Smooth muscle cell (in vitro differentiated cells): ENCODE measurements around the gene KLRG1. TPM values are rescaled to one million over a fixed set of nuclear protein-coding genes. Genes with fewer than 3 reads are reported as not detected.

ENCODE experiments used
- DNase-seq: peaks from one replicate; lab custom pipeline; 2025; ENCODE audit not compliant: unreplicated experiment; lab: John Stamatoyannopoulos, UW
- H2AFZ ChIP-seq: fragments of 200-600 bp; sonication (generic); 2 replicates; pipeline ENCODE4 v1.6.0; 2016; ENCODE audit warnings: antibody characterized with exemption, low read depth, mild to moderate bottlenecking
- H3F3A ChIP-seq: fragments of 200-600 bp; sonication (generic); 2 replicates; pipeline ENCODE4 v1.6.0; 2017; ENCODE audit warnings: antibody characterized with exemption, low read depth
- H3K27ac ChIP-seq: fragments of 200-600 bp; sonication (generic); 2 replicates; pipeline ENCODE4 v1.5.1; 2016; ENCODE audit warnings: low read depth, mild to moderate bottlenecking
- H3K27me3 ChIP-seq: fragments of 200-600 bp; sonication (generic); 2 replicates; pipeline ENCODE4 v1.6.1; 2016; ENCODE audit warnings: low read depth, mild to moderate bottlenecking
- H3K36me3 ChIP-seq: fragments of 200-600 bp; sonication (generic); 2 replicates; pipeline ENCODE4 v1.5.1; 2016; ENCODE audit warnings: low read depth
- H3K4me1 ChIP-seq: fragments of 200-600 bp; sonication (generic); 2 replicates; pipeline ENCODE4 v1.5.1; 2016; ENCODE audit warnings: low read depth
- H3K4me2 ChIP-seq: fragments of 200-600 bp; sonication (generic); 2 replicates; pipeline ENCODE4 v1.6.0; 2016; ENCODE audit warnings: mild to moderate bottlenecking
- H3K4me3 ChIP-seq: fragments of 200-600 bp; sonication (generic); 2 replicates; pipeline ENCODE4 v1.5.1; 2016; ENCODE audit warnings: mild to moderate bottlenecking
- H3K79me2 ChIP-seq: fragments of 200-600 bp; sonication (generic); 2 replicates; pipeline ENCODE4 v1.6.0; 2016; ENCODE audit warnings: low read depth, mild to moderate bottlenecking
- H3K9ac ChIP-seq: fragments of 200-600 bp; sonication (generic); 2 replicates; pipeline ENCODE4 v1.6.0; 2016; ENCODE audit warnings: low read depth
- H3K9me3 ChIP-seq: fragments of 200-600 bp; sonication (generic); replicated peaks from 2 replicates; pipeline ENCODE4 v1.5.1; 2016; ENCODE audit warnings: low read depth
- H4K20me1 ChIP-seq: fragments of 200-600 bp; sonication (generic); 2 replicates; pipeline ENCODE4 v1.6.0; 2016; ENCODE audit warnings: low read depth
- WGBS: methylation state at CpG from one replicate; pipeline ENCODE4 v1.1.7; 2016; ENCODE audit warnings: low lambda C conversion rate; 5-methylcytosine and 5-hydroxymethylcytosine counted together
- polyA plus RNA-seq: library from polyadenylated mRNA; unstranded; fragments of >200 nt; fragmentation: Nextera tagmentation; extraction: Ambion mirVana; gene quantifications from 2 replicates; pipeline ENCODE4 v1.2.1, GENCODE V29; 2016
- total RNA-seq: library from RNA; depleted of rRNA; stranded (reverse); fragments of >200 nt; gene quantifications from 2 replicates; pipeline ENCODE4 v1.2.3, GENCODE V29; 2014
- TF ChIP-seq, protein P1 (sequence below): fragments of 200-600 bp; sonication (generic); IDR thresholded peaks from 2 replicates; pipeline ENCODE4 v1.5.1; 2017; ENCODE audit warnings: borderline replicate concordance, mild to moderate bottlenecking, antibody characterized with exemption; ENCODE audit not compliant: insufficient read depth, poor library complexity, severe bottlenecking

The KLRG1 gene
- total and polyA plus RNA-seq, 2 experiments from 2014 or later = 1.6 TPM; not detected in 1

- WGBS = 0% methylated on average over 7 of the region's 7 CpGs
- TF ChIP-seq, protein P1, sequence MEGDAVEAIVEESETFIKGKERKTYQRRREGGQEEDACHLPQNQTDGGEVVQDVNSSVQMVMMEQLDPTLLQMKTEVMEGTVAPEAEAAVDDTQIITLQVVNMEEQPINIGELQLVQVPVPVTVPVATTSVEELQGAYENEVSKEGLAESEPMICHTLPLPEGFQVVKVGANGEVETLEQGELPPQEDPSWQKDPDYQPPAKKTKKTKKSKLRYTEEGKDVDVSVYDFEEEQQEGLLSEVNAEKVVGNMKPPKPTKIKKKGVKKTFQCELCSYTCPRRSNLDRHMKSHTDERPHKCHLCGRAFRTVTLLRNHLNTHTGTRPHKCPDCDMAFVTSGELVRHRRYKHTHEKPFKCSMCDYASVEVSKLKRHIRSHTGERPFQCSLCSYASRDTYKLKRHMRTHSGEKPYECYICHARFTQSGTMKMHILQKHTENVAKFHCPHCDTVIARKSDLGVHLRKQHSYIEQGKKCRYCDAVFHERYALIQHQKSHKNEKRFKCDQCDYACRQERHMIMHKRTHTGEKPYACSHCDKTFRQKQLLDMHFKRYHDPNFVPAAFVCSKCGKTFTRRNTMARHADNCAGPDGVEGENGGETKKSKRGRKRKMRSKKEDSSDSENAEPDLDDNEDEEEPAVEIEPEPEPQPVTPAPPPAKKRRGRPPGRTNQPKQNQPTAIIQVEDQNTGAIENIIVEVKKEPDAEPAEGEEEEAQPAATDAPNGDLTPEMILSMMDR = no peak
These were observed 39.2 kb upstream of the KLRG1 start for GRCh38 chr12:8950221-8950527.

GRCh38 chr12:8950702-8951478, 38.5 kb upstream of the KLRG1 start:
- TF ChIP-seq, protein P1 = no peak
- no peaks in the 10 kb centered on the region for H3K9me3 ChIP-seq
- peaks cover 15% of the 10 kb centered on the region for H3K4me1 ChIP-seq
- H3K79me2 ChIP-seq = peaks cover 28% of the 10 kb centered on the region
- H2AFZ ChIP-seq = peak overlapping the region; percentile 99
- H3K27ac ChIP-seq = peak overlapping the region; percentile 98
- peak overlapping the region; percentile 97 for H3K9ac ChIP-seq
- peaks cover 17% of the 10 kb centered on the region for H4K20me1 ChIP-seq
- H3F3A ChIP-seq = no peaks in the 10 kb centered on the region
- peak overlapping the region; percentile 91 for H3K4me2 ChIP-seq
- no peaks in the 10 kb centered on the region for H3K27me3 ChIP-seq
- H3K4me3 ChIP-seq = peak overlapping the region; percentile 82
- no peak for DNase-seq
- H3K36me3 ChIP-seq = no peaks in the 10 kb centered on the region
- WGBS = 44% methylated on average over 9 of the region's 9 CpGs

More at GRCh38 chr12:8950221-8950527, 39.2 kb upstream of the KLRG1 start:
- Histone ChIP-seq H3K4me3 (peak overlapping the region; percentile 82), H3K27ac (peak overlapping the region; percentile 98), H3K36me3 (no peaks in the 10 kb centered on the region), H4K20me1 (peaks cover 17% of the 10 kb centered on the region), H3K27me3 (no peaks in the 10 kb centered on the region), H3K4me2 (peak overlapping the region; percentile 91), H3K4me1 (peaks cover 15% of the 10 kb centered on the region), H3K79me2 (peaks cover 34% of the 10 kb centered on the region), H2AFZ (peak overlapping the region; percentile 99), H3F3A (no peaks in the 10 kb centered on the region), H3K9ac (peak overlapping the region; percentile 97), H3K9me3 (no peaks in the 10 kb centered on the region)
- no peak for DNase-seq

DNA sequence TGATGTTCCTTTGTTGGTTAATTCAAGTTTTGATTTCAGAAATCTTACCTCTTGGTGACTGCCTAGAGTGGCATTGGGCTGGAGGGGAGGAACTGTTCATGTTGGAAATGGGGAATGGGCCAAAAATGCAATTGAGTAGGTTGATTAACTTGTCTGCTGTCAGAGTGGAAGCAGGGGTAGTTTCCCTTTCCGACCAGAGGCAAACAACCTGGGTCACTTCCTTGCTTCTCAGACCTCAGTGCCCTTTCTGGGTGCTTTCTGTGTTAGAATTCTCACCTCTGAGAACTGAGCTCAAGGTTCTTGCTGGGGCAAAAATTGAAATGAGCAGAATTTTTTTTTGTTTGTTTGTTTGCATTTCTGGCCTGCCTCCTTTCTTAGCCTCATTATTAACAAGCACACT, 37.6 kb upstream of the KLRG1 start:
- H3K9me3 ChIP-seq = no peaks in the 10 kb centered on the region
- H3K4me2 ChIP-seq = no peak overlapping the region
- no peak overlapping the region for H3K9ac ChIP-seq
- H3K36me3 ChIP-seq = no peaks in the 10 kb centered on the region
- peaks cover 16% of the 10 kb centered on the region for H4K20me1 ChIP-seq
- 89% methylated on average over 1 of the region's 1 CpG for WGBS
- no peak overlapping the region for H3K27ac ChIP-seq
- H2AFZ ChIP-seq = no peak overlapping the region
- TF ChIP-seq, protein P1 = no peak
- no peaks in the 10 kb centered on the region for H3K27me3 ChIP-seq
- no peaks in the 10 kb centered on the region for H3F3A ChIP-seq
- no peak for DNase-seq
- H3K4me3 ChIP-seq = no peak overlapping the region
- H3K79me2 ChIP-seq = peaks cover 20% of the 10 kb centered on the region
- peaks cover 15% of the 10 kb centered on the region for H3K4me1 ChIP-seq
